Lung (tissue), 16 donors: Measurements from ENCODE around the gene EPHA4. TPM values are rescaled to one million over a fixed set of nuclear protein-coding genes. Genes with fewer than 3 reads are reported as not detected.

Experiments used
- ATAC-seq: fragments of 200-7000 bp; cut with Tn5 transposase; one replicate; pipeline ENCODE4 v1.9.1; 2020; ENCODE audit warnings: moderate number of reproducible peaks; ENCODE audit not compliant: insufficient read depth, low FRiP score
- DNase-seq, 3 donors: peaks; one replicate each; pipeline ENCODE4 v3.0.0-alpha.2; 2013 to 2017
- H3K27ac ChIP-seq, 2 donors: one replicate each; pipeline ENCODE4 v1.5.1; 2013; ENCODE audit warnings: mild to moderate bottlenecking in 2 of 2, moderate library complexity in 2 of 2, control low read depth in 1 of 2, inconsistent platforms in 1 of 2, low read depth in 1 of 2, low read length in 1 of 2
- H3K27me3 ChIP-seq, 3 donors: one replicate each; pipeline ENCODE4 v1.5.1; 2013; ENCODE audit warnings: low read length in 2 of 3; ENCODE audit not compliant: control insufficient read depth in 3 of 3, insufficient read depth in 3 of 3
- H3K36me3 ChIP-seq, 4 donors: one replicate each; pipeline ENCODE4 v1.5.1; 2013; ENCODE audit warnings: low read length in 4 of 4, mild to moderate bottlenecking in 1 of 4, moderate library complexity in 1 of 4; ENCODE audit not compliant: control insufficient read depth in 4 of 4, insufficient read depth in 4 of 4
- H3K4me1 ChIP-seq, 5 donors: one replicate each; pipeline ENCODE4 v1.5.1; 2013; ENCODE audit warnings: low read length in 5 of 5, mild to moderate bottlenecking in 2 of 5, moderate library complexity in 1 of 5; ENCODE audit not compliant: control insufficient read depth in 5 of 5, insufficient read depth in 5 of 5
- H3K4me3 ChIP-seq: one replicate; pipeline ENCODE4 v1.5.1; 2013; ENCODE audit warnings: mild to moderate bottlenecking, control low read depth, moderate library complexity
- H3K9ac ChIP-seq, 2 donors: one replicate each; pipeline ENCODE4 v1.5.1; 2013; ENCODE audit warnings: low read length in 2 of 2, control low read depth in 1 of 2; ENCODE audit not compliant: insufficient read depth in 1 of 2
- H3K9me3 ChIP-seq, 4 donors: one replicate each; pipeline ENCODE4 v1.5.1; 2013; ENCODE audit warnings: low read length in 3 of 4, mild to moderate bottlenecking in 1 of 4, moderate library complexity in 1 of 4; ENCODE audit not compliant: control insufficient read depth in 4 of 4, insufficient read depth in 3 of 4
- WGBS, 2 donors: extraction: QIAGEN DNeasy Blood & Tissue Kit; methylation state at CpG; one replicate each; pipeline ENCODE4 v1.1.7; 2013; 5-methylcytosine and 5-hydroxymethylcytosine counted together
- long read RNA-seq, 5 donors: transcript quantifications; one replicate each; lab custom pipeline, GENCODE V29; 2026
- polyA plus RNA-seq, 2 donors: library from polyadenylated mRNA; stranded (reverse); fragments of 200-250 nt; gene quantifications; one replicate each; pipeline ENCODE4 v1.2.1, GENCODE V29; 2013
- total RNA-seq, 2 donors: library from RNA; depleted of rRNA in 1 of 2; stranded (reverse); fragments of >200 nt in 1 of 2; gene quantifications; one replicate each; pipeline ENCODE4 v1.2.1, GENCODE V29; 2014 to 2021
- TF ChIP-seq, protein P1 (sequence below): IDR thresholded peaks from 2 replicates; pipeline ENCODE4 v1.5.1; 2012; ENCODE audit warnings: mild to moderate bottlenecking; ENCODE audit errors: control extremely low read depth, extremely low read depth
- donor health status: control.
- donor health status: control.
- donor health status: Bipolar disorder and iron deficiency.
- donor health status: healthy.
- donor health status: DM: yes; HTN: yes; CAD: no.

EPHA4 gene
- total RNA-seq (10 to 100 TPM; 21.8 to 28.8 TPM), polyA plus RNA-seq (1 to 10 TPM; 2.5 to 7.6 TPM)
- long read RNA-seq, donor 1, partial matches to known transcripts, result 0 of 3 reads
- long read RNA-seq, donor 1, other reads (novel, unspliced or antisense), result 0 of 3 reads
- long read RNA-seq, donor 2, partial matches to known transcripts, result 0 of 1 reads
- long read RNA-seq, donor 2, other reads (novel, unspliced or antisense), result 0 of 1 reads
- long read RNA-seq, donor 3, partial matches to known transcripts, result 0 of 2 reads
- long read RNA-seq, donor 3, other reads (novel, unspliced or antisense), result 0 of 2 reads
- long read RNA-seq, donor 4, result 0 reads
- long read RNA-seq, donor 5, partial matches to known transcripts, result 0 of 5 reads
- long read RNA-seq, donor 5, other reads (novel, unspliced or antisense), result 0 of 5 reads

DNA sequence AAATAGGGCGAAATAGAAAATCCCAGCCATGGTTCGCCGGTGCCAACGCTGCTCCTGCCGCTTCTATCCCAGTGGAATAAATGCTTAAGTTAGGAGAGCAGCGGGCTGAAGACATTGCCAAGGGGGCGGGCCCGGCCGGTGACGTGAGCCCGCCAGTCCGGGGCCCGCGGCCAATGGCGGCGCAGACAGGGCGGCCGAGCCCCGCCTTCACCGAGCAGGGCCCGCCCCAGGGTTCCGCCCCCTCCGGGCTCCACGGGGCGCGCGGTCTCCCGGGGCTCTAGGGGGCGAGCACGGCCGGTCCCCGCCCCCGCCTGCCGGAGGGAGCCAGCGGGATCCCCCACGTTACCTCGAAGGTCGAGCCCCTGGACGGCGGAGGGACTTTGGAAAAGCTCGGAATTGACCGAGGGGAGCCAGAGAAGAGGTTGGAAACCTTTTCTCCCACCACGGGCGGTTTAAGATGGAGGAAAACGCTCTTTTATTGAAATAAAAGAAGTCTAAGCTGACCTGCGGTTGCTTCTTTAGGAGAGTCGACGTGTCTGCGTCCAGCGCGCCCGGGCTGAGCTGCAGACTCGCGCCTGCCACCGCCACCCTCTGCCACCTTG lies at the start of gene EPHA4:
EPHA4 (minus strand) TSS at position 86 of the 602 bp plus-strand sequence; CDS start at position 30, 56 bp downstream.
- Histone ChIP-seq H3K9ac (peak within 1 kb of the TSS; percentile 65 to 82), H3K4me3 (peak within 1 kb of the TSS; percentile 72), H3K27ac (peak within 1 kb of the TSS; percentile 70 to 80), H3K4me1 (peaks cover 0 to 12% (median 11%) of the 10 kb centered on the region in 5 donors), H3K36me3 (peaks cover 0 to 6% (median 0%) of the 10 kb centered on the region in 4 donors), H3K9me3 (no peaks in the 10 kb centered on the region), H3K27me3 (no peaks in the 10 kb centered on the region)
- DNase-seq, result peak; percentile 95 to 98 (median 96)
- 0 to 1% methylated on average over 50 to 55 of the region's 55 CpGs for WGBS, 2 donors
- TF ChIP-seq, protein P1, sequence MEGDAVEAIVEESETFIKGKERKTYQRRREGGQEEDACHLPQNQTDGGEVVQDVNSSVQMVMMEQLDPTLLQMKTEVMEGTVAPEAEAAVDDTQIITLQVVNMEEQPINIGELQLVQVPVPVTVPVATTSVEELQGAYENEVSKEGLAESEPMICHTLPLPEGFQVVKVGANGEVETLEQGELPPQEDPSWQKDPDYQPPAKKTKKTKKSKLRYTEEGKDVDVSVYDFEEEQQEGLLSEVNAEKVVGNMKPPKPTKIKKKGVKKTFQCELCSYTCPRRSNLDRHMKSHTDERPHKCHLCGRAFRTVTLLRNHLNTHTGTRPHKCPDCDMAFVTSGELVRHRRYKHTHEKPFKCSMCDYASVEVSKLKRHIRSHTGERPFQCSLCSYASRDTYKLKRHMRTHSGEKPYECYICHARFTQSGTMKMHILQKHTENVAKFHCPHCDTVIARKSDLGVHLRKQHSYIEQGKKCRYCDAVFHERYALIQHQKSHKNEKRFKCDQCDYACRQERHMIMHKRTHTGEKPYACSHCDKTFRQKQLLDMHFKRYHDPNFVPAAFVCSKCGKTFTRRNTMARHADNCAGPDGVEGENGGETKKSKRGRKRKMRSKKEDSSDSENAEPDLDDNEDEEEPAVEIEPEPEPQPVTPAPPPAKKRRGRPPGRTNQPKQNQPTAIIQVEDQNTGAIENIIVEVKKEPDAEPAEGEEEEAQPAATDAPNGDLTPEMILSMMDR, result no peak
- ATAC-seq, result peak; percentile 91

GRCh38 chr2:221618007-221618406 lies 45.9 kb upstream of the EPHA4 start:
- Histone ChIP-seq H3K9ac (no peak overlapping the region), H3K27ac (no peak overlapping the region), H3K27me3 (no peaks in the 10 kb centered on the region), H3K4me1 (no peaks in the 10 kb centered on the region), H3K36me3 (no peaks in the 10 kb centered on the region), H3K9me3 (no peaks in the 10 kb centered on the region), H3K4me3 (no peak overlapping the region)
- WGBS, 2 donors, result 69 to 75% methylated on average over 2 of the region's 2 CpGs
- DNase-seq (no peak), ATAC-seq (no peak)
- TF ChIP-seq, protein P1, result no peak

- TF ChIP-seq, protein P1, result no peak
- Histone ChIP-seq H3K27me3 (no peaks in the 10 kb centered on the region), H3K36me3 (no peaks in the 10 kb centered on the region), H3K4me1 (peaks cover 0 to 9% (median 0%) of the 10 kb centered on the region in 5 donors), H3K9me3 (no peaks in the 10 kb centered on the region), H3K4me3 (no peak overlapping the region), H3K9ac (no peak overlapping the region), H3K27ac (no peak overlapping the region)
- ATAC-seq (no peak), DNase-seq (no peak)
- 96% methylated on average over 13 of the region's 13 CpGs for WGBS, 2 donors
These were observed 44.5 kb upstream of the EPHA4 start for GRCh38 chr2:221616561-221616960.
